HG03097 (cell line): Measurements from ENCODE around the gene PKP1.
"Not testable (repeated sequence)": the region's sequence is repeated elsewhere in the genome, so short reads cannot be mapped to it uniquely, and the experiment has no call there.

Experiments used
- ATAC-seq: cut with Tn5 transposase; IDR thresholded peaks from one replicate; pipeline ENCODE4 v1.9.1; 2021; ENCODE audit not compliant: unreplicated experiment, low FRiP score

The PKP1 gene

GRCh38 chr1:201282931-201283829 lies at the start of gene PKP1:
Gene PKP1, plus strand, starts transcription at chr1:201283506. Its CDS starts 197 bp downstream, at chr1:201283703.
- no peak for ATAC-seq

- ATAC-seq, result not testable (repeated sequence)
Observed at GRCh38 chr1:201239646-201240045, 43.7 kb upstream of the PKP1 start.

GRCh38 chr1:201240171-201240570 lies 43.1 kb upstream of the PKP1 start:
- no peak for ATAC-seq

GRCh38 chr1:201241736-201242135 lies 41.6 kb upstream of the PKP1 start:
- no peak for ATAC-seq

GRCh38 chr1:201245082-201245481 lies 38.2 kb upstream of the PKP1 start:
- no peak for ATAC-seq

GRCh38 chr1:201248721-201249559 lies 34.4 kb upstream of the PKP1 start:
- ATAC-seq, result no peak

GRCh38 chr1:201250326-201251011 lies 32.8 kb upstream of the PKP1 start:
- no peak for ATAC-seq

GRCh38 chr1:201251411-201251810 lies 31.9 kb upstream of the PKP1 start:
- no peak for ATAC-seq

- no peak for ATAC-seq
Observed at GRCh38 chr1:201251851-201252430, 31.4 kb upstream of the PKP1 start.

GRCh38 chr1:201252944-201253371 lies 30.3 kb upstream of the PKP1 start:
- no peak for ATAC-seq

- ATAC-seq, result no peak
Observed at GRCh38 chr1:201253411-201253810, 29.9 kb upstream of the PKP1 start.

- ATAC-seq, result no peak
Observed at GRCh38 chr1:201253906-201254624, 29.2 kb upstream of the PKP1 start.

GRCh38 chr1:201254625-201255478 lies 28.5 kb upstream of the PKP1 start:
- no peak for ATAC-seq

GRCh38 chr1:201255479-201256362 lies 27.6 kb upstream of the PKP1 start:
- ATAC-seq, result no peak

- not testable (repeated sequence) for ATAC-seq
Observed at GRCh38 chr1:201258132-201258531, 25.2 kb upstream of the PKP1 start.

- ATAC-seq, result no peak
Observed at GRCh38 chr1:201258763-201259230, 24.5 kb upstream of the PKP1 start.

GRCh38 chr1:201259476-201260235 lies 23.6 kb upstream of the PKP1 start:
- ATAC-seq, result no peak
